Measurements from ENCODE around the gene KIF3A. TPM values are rescaled to one million over a fixed set of nuclear protein-coding genes. Genes with fewer than 3 reads are reported as not detected.

KIF3A gene
- total RNA-seq, 1 experiment from 2014 or later: 12.7 TPM

GRCh38 chr5:132659598-132660493 lies 77.5 kb downstream of the KIF3A start:
- TF ChIP-seq ZNF274 (IDR thresholded peaks at IDR 0.05; ENCODE audit: low read depth, low read length): no peak
- no peak for TF ChIP-seq CBX3 (IDR thresholded peaks at IDR 0.05; ENCODE audit: low read depth)
- TF ChIP-seq SIN3A (IDR thresholded peaks at IDR 0.05; ENCODE audit: low read depth): no peak
- TF ChIP-seq EZH2 (IDR thresholded peaks at IDR 0.05): no peak
- TF ChIP-seq FOSL1 (IDR thresholded peaks at IDR 0.05; ENCODE audit: low read depth): no peak
- TF ChIP-seq, protein P1, sequence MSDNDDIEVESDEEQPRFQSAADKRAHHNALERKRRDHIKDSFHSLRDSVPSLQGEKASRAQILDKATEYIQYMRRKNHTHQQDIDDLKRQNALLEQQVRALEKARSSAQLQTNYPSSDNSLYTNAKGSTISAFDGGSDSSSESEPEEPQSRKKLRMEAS (IDR thresholded peaks at IDR 0.05): no peak
- TF ChIP-seq ZFX (IDR thresholded peaks at IDR 0.05): no peak
- TF ChIP-seq SP1 (IDR thresholded peaks at IDR 0.05; ENCODE audit: low read depth): no peak
- TF ChIP-seq, protein P2, sequence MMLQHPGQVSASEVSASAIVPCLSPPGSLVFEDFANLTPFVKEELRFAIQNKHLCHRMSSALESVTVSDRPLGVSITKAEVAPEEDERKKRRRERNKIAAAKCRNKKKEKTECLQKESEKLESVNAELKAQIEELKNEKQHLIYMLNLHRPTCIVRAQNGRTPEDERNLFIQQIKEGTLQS (IDR thresholded peaks at IDR 0.05): no peak
- TF ChIP-seq CEBPB (IDR thresholded peaks at IDR 0.05; ENCODE audit: low read depth): no peak
- no peak for TF ChIP-seq JUND (IDR thresholded peaks at IDR 0.05)
- TF ChIP-seq EGR1 (IDR thresholded peaks at IDR 0.05; ENCODE audit: low read depth): no peak
- no peak for TF ChIP-seq TCF7L2 (IDR thresholded peaks at IDR 0.05; ENCODE audit: borderline replicate concordance, extremely low read depth, insufficient read depth, insufficient read length)
- TF ChIP-seq ELF1 (IDR thresholded peaks at IDR 0.05; ENCODE audit: borderline replicate concordance, low read depth): no peak
- TF ChIP-seq POLR2A (IDR thresholded peaks at IDR 0.05; ENCODE audit: borderline replicate concordance, extremely low read depth, insufficient read depth, insufficient read length): no peak
- no peaks in the 10 kb centered on the region for H3K4me1 ChIP-seq (ENCODE audit: control insufficient read depth in 1 of 2, insufficient read depth in 2 of 2, low read length in 2 of 2)
- no peaks in the 10 kb centered on the region for H3K9me2 ChIP-seq (ENCODE audit: insufficient read depth)
- H3K9me3 ChIP-seq (ENCODE audit: control insufficient read depth in 1 of 2, insufficient read depth in 1 of 2, low read depth in 1 of 2, low read length in 2 of 2): no peaks in the 10 kb centered on the region
- ChIA-PET POLR2A (no interaction called here), CTCF (no interaction called here), RAD21 (ENCODE audit: low non-redundant PET in 1 of 2, low total read pairs in 2 of 2, uncharacterized antibody in 2 of 2, unreplicated experiment in 2 of 2) (no interaction called here)
- H3K79me2 ChIP-seq (ENCODE audit: insufficient read depth, low read length): no peaks in the 10 kb centered on the region
- no peaks in the 10 kb centered on the region for H4K20me1 ChIP-seq (ENCODE audit: insufficient read depth)
- intact Hi-C loops (cut with micrococcal nuclease): no loop called here
- ATAC-seq: no peak
- no peaks in the 10 kb centered on the region for H3K27me3 ChIP-seq (ENCODE audit: insufficient read depth, low read length)
- no TSS peak for BruUV-seq (replicated peaks)
- no peak overlapping the region for H3K27ac ChIP-seq (ENCODE audit: low read depth, low read length)
- H3K36me3 ChIP-seq (ENCODE audit: control insufficient read depth in 1 of 2, insufficient read depth in 2 of 2, low read length in 2 of 2): no peaks in the 10 kb centered on the region
- H3K9ac ChIP-seq (ENCODE audit: low read length): no peak overlapping the region
- no peak overlapping the region for H3K4me3 ChIP-seq (replicated peaks in 1 of 2; ENCODE audit: low read depth in 1 of 2, low read length in 2 of 2)
- H3K4me2 ChIP-seq (ENCODE audit: low read length): no peak overlapping the region
- DNase-seq (ENCODE audit: low read depth, low spot score): no peak
- H2AFZ ChIP-seq (ENCODE audit: low read depth, low read length, poor library complexity, severe bottlenecking): no peak overlapping the region
